K562 (cell line): Measurements from ENCODE around the gene ITLN1. TPM values are rescaled to one million over a fixed set of nuclear protein-coding genes. Genes with fewer than 3 reads are reported as not detected.
A peak's percentile ranks its signal among the peaks of the same experiment; 100 is the strongest.

Experiments
- ATAC-seq: fragments of 200-7000 bp; cut with Tn5 transposase; 3 replicates; pipeline ENCODE4 v1.9.1; 2020; ENCODE audit warnings: moderate library complexity
- BruUV-seq: library from RNA; stranded (reverse); fragments of 400-500 nt; replicated peaks from 2 replicates; lab custom pipeline; 2021; lab: Mats Ljungman, UMichigan
- CTCF ChIA-PET: fragments of 300-600 bp; formaldehyde crosslinking; extraction: SDS; loops from one replicate; lab custom pipeline; 2021; ENCODE audit warnings: low intra/inter-chr PET ratio; lab: Yijun Ruan, JAX
- POLR2A ChIA-PET: fragments of 300-600, 350-650 bp; sonication (Branson Sonifier 250); formaldehyde crosslinking; extraction: SDS; loops from one replicate; lab custom pipeline; 2021; ENCODE audit warnings: antibody characterized with exemption, inconsistent platforms; lab: Yijun Ruan, JAX
- DNase-seq, 4 experiments: peaks; one replicate each; pipeline versions ENCODE4 v3.0.0 to v3.0.0-alpha.2; 2011 to 2018; ENCODE audit warnings: low spot score in 3 of 4, mixed read lengths in 3 of 4; ENCODE audit errors: extremely low read depth in 1 of 4
- FAIRE-seq: peaks from 2 replicates; lab custom pipeline; 2011; peaks lifted over from hg19 to GRCh38; lab: Jason Lieb, UNC
- H2AFZ ChIP-seq: 2 replicates; pipeline ENCODE4 v1.6.0; 2011; ENCODE audit warnings: low read depth, low read length, control low read depth, inconsistent platforms
- H3K27ac ChIP-seq: fragments of 200-600 bp; 3 replicates; pipeline ENCODE4 v1.8.0; 2011; ENCODE audit warnings: low read depth, mild to moderate bottlenecking, control low read depth, inconsistent platforms, low read length, moderate library complexity, mixed read lengths; ENCODE audit errors: extremely low read depth
- H3K27me3 ChIP-seq, 2 experiments: fragments of 300-600 bp in 1 of 2; 2 replicates in 1 of 2; 3 replicates in 1 of 2; pipeline versions ENCODE4 v1.6.0 to v1.8.0; 2011; ENCODE audit warnings: inconsistent platforms in 2 of 2, low read length in 2 of 2, mild to moderate bottlenecking in 1 of 2, mixed read lengths in 1 of 2, moderate library complexity in 1 of 2; ENCODE audit not compliant: control insufficient read depth in 2 of 2, insufficient read depth in 2 of 2
- H3K36me3 ChIP-seq: fragments of 300-600 bp; 3 replicates; pipeline ENCODE4 v1.8.0; 2011; ENCODE audit warnings: mild to moderate bottlenecking, low read length, inconsistent platforms; ENCODE audit not compliant: control insufficient read depth, insufficient read depth
- H3K4me1 ChIP-seq, 2 experiments: fragments of 200-600 bp in 1 of 2; replicated peaks in 1 of 2; 2 replicates in 1 of 2; 3 replicates in 1 of 2; pipeline versions ENCODE4 v1.5.1 to v1.8.0; 2011; ENCODE audit warnings: inconsistent platforms in 2 of 2, low read length in 2 of 2, mild to moderate bottlenecking in 1 of 2, mixed read lengths in 1 of 2, moderate library complexity in 1 of 2; ENCODE audit not compliant: control insufficient read depth in 2 of 2, insufficient read depth in 2 of 2
- H3K4me2 ChIP-seq: 2 replicates; pipeline ENCODE4 v1.6.1; 2011; ENCODE audit warnings: low read length, control low read depth, inconsistent platforms, mixed read lengths; ENCODE audit not compliant: insufficient read depth
- H3K4me3 ChIP-seq: fragments of 200-600 bp; sonication (generic), shearing (Covaris generic); 2 replicates; pipeline ENCODE4 v1.5.1; 2016; ENCODE audit warnings: control low read depth, inconsistent platforms
- H3K79me2 ChIP-seq: fragments of 200-600 bp; 3 replicates; pipeline ENCODE4 v1.8.0; 2011; ENCODE audit warnings: low read length, inconsistent platforms; ENCODE audit not compliant: control insufficient read depth, insufficient read depth
- H3K9ac ChIP-seq, 2 experiments: 2 replicates each; pipeline versions ENCODE4 v1.6.0 to v1.6.1; 2011; ENCODE audit warnings: low read depth in 2 of 2, low read length in 2 of 2, control low read depth in 1 of 2, inconsistent platforms in 1 of 2, mild to moderate bottlenecking in 1 of 2, mixed read lengths in 1 of 2; ENCODE audit not compliant: insufficient read depth in 1 of 2
- H3K9me1 ChIP-seq: one replicate; pipeline ENCODE4 v1.6.0; 2011; ENCODE audit warnings: inconsistent platforms, mild to moderate bottlenecking, low read length, moderate library complexity; ENCODE audit not compliant: control insufficient read depth, insufficient read depth
- H3K9me3 ChIP-seq: replicated peaks from 2 replicates; pipeline ENCODE4 v1.5.1; 2011; ENCODE audit warnings: low read depth, low read length, inconsistent platforms; ENCODE audit not compliant: control insufficient read depth, insufficient read depth
- H4K20me1 ChIP-seq: replicated peaks from 2 replicates; pipeline ENCODE4 v1.6.1; 2011; ENCODE audit warnings: low read length, inconsistent platforms, mixed read lengths; ENCODE audit not compliant: control insufficient read depth, insufficient read depth
- ARID4B ChIP-seq: sonication (generic); formaldehyde crosslinking; IDR thresholded peaks from 2 replicates; pipeline ENCODE4 v1.8.0; 2022; ENCODE audit warnings: mild to moderate bottlenecking, missing genetic modification reagents
- ATF6 ChIP-seq: sonication (generic); formaldehyde crosslinking; IDR thresholded peaks from 2 replicates; pipeline ENCODE4 v1.4.0; 2020; ENCODE audit warnings: mild to moderate bottlenecking, missing genetic modification reagents
- CTCF ChIP-seq, 3 experiments: IDR thresholded peaks in 2 of 3; conservative IDR thresholded peaks in 1 of 3; 2 replicates each; pipeline ENCODE4 v1.5.1; 2011 to 2012; ENCODE audit warnings: low read length in 3 of 3, mild to moderate bottlenecking in 3 of 3, control low read depth in 2 of 3, improper control_type of control experiment in 1 of 3, inconsistent platforms in 1 of 3, low read depth in 1 of 3, mixed read lengths in 1 of 3, moderate library complexity in 1 of 3; ENCODE audit not compliant: insufficient read depth in 2 of 3
- DIDO1 ChIP-seq: fragments of 450-650 bp; IDR thresholded peaks from 2 replicates; pipeline ENCODE4 v1.6.1; 2016; ENCODE audit warnings: low read depth, missing biosample characterization, missing genetic modification characterization
- RAD21 ChIP-seq, 2 experiments: fragments of 250-450 bp in 1 of 2; fragments of 450-650 bp in 1 of 2; sonication (Bioruptor Pico) in 1 of 2; formaldehyde crosslinking in 1 of 2; IDR thresholded peaks in 1 of 2; conservative IDR thresholded peaks in 1 of 2; 2 replicates each; pipeline versions ENCODE4 v1.4.0 to v1.8.0; 2020 to 2022; ENCODE audit warnings: mild to moderate bottlenecking in 2 of 2, moderate library complexity in 1 of 2
- TFAM ChIP-seq: fragments of 250-450 bp; sonication (Bioruptor Pico); conservative IDR thresholded peaks from 2 replicates; pipeline ENCODE4 v1.5.0; 2021; ENCODE audit warnings: mild to moderate bottlenecking, moderate library complexity
- in situ Hi-C: fragments of 300-500 bp; cut with MboI; formaldehyde crosslinking; loops from 4 replicates; pipeline ENCODE4 v1.15.0; 2018; ENCODE audit warnings: inconsistent platforms, mixed read lengths
- intact Hi-C: fragments of 100-400 bp; cut with micrococcal nuclease; formaldehyde crosslinking; loops from 2 replicates; pipeline ENCODE4 v1.14.2; 2022
- polyA plus RNA-seq, 8 experiments: library from polyadenylated mRNA; depleted of rRNA in 4 of 8; stranded (reverse) in 5 of 8; unstranded in 3 of 8; fragments of >200 nt; fragmentation: Nextera tagmentation in 2 of 8; fragmentation: Illumina TruSeq in 1 of 8; extraction: Ambion mirVana in 2 of 8; extraction: Trizol in 1 of 8; gene quantifications; 2 replicates each; pipeline versions ENCODE4 v1.2.1 to v1.2.3, GENCODE V29; 2011 to 2014; ENCODE audit warnings: inconsistent platforms in 1 of 8, missing spikeins in 1 of 8
- total RNA-seq, 7 experiments: library from RNA; depleted of rRNA in 6 of 7; stranded (reverse); fragments of >200 nt in 6 of 7; fragmentation: Illumina TruSeq in 2 of 7; extraction: Trizol in 2 of 7; gene quantifications; 2 replicates each; pipeline versions ENCODE4 v1.2.1 to v1.2.3, GENCODE V29; 2011 to 2021; ENCODE audit warnings: low replicate concordance in 1 of 7

The ITLN1 gene
- total and polyA plus RNA-seq, 9 of the 15 experiments (the other 6 are each of a cell fraction or from before 2014, with no cell fraction given) = not detected

- H3K9me3 ChIP-seq = no peaks in the 10 kb centered on the region
- in situ Hi-C loops (no loop called here), intact Hi-C loops (no loop called here)
- peaks cover 7 to 42% of the 10 kb centered on the region in 2 experiments; a peak in 4 of 5 replicates for H3K27me3 ChIP-seq
- H3K4me1 ChIP-seq = 0 out of 5 replicates have a peak, but pooled peaks cover 0 to 3% of the 10 kb centered on the region in 2 experiments
- DNase-seq (peak in 1 of 4 experiments; percentile 14), FAIRE-seq (no peak), ATAC-seq (peak; percentile 66; the same call in 1 of the 3 replicates)
- ChIA-PET CTCF (no interaction called here), POLR2A (interaction anchor here (0.6 to 0.7 kb wide), 2 partner anchors 40 to 96 kb away, joined by 3 read pairs; no protein-coding TSS in a partner anchor)
- H3K4me3 ChIP-seq = no peak overlapping the region
- BruUV-seq = no TSS peak
- H4K20me1 ChIP-seq = no peaks in the 10 kb centered on the region
- no peaks in the 10 kb centered on the region for H3K36me3 ChIP-seq
- no peaks in the 10 kb centered on the region for H3K9me1 ChIP-seq
- no peak overlapping the region for H2AFZ ChIP-seq
- H3K79me2 ChIP-seq = no peaks in the 10 kb centered on the region
- H3K27ac ChIP-seq = no peak overlapping the region
- TF ChIP-seq TFAM (CRISPR knock-in tag) = no peak
- no peak for TF ChIP-seq DIDO1 (tag)
- peak; percentile 26 to 47 (median 31); a peak in 3 of 6 replicates for TF ChIP-seq CTCF (IDR thresholded peaks at IDR 0.05 in 2 of 3, conservative IDR thresholded peaks at IDR 0.05 in 1 of 3; ENCODE audit: insufficient read depth in 2 of 3, low read depth in 1 of 3, low read length in 3 of 3)
- TF ChIP-seq RAD21 (CRISPR knock-in tag; conservative IDR thresholded peaks at IDR 0.05 in 1 of 2, IDR thresholded peaks at IDR 0.05 in 1 of 2) = peak; percentile 14 to 34; a peak in 1 of 4 replicates
- no peak for TF ChIP-seq ARID4B (CRISPR knock-in tag)
- no peak for TF ChIP-seq ATF6 (CRISPR knock-in tag)
- TF ChIP-seq, all 486 proteins: peak for 2
- no peak overlapping the region for H3K4me2 ChIP-seq
- H3K9ac ChIP-seq = no peak overlapping the region
Observed at GRCh38 chr1:160877221-160877620, 7.8 kb downstream of the ITLN1 start.
